SKM-1 treated with dmso at 0.1 percent for 144 hours (cell line): ENCODE measurements around the gene PGBD5.

Experiments used
- DNase-seq: peaks from one replicate; lab custom pipeline; 2025; ENCODE audit not compliant: unreplicated experiment; lab: John Stamatoyannopoulos, UW

Gene PGBD5

GRCh38 chr1:230326971-230327891 is 98.9 kb downstream of the PGBD5 start:
- DNase-seq: no peak

- DNase-seq: no peak
These were observed 102.4 kb downstream of the PGBD5 start for GRCh38 chr1:230323686-230324085.

GRCh38 chr1:230322967-230323547 is 103.1 kb downstream of the PGBD5 start:
- no peak for DNase-seq

- DNase-seq: no peak
These were observed 103.7 kb downstream of the PGBD5 start for GRCh38 chr1:230322421-230322756.

- DNase-seq: no peak
These were observed 104.3 kb downstream of the PGBD5 start for GRCh38 chr1:230321741-230322420.

GRCh38 chr1:230321341-230321740 is 104.8 kb downstream of the PGBD5 start:
- DNase-seq: no peak

GRCh38 chr1:230320804-230321203 is 105.3 kb downstream of the PGBD5 start:
- DNase-seq: no peak

- DNase-seq: no peak
These were observed 107.0 kb downstream of the PGBD5 start for GRCh38 chr1:230319014-230319747.

- no peak for DNase-seq
These were observed 108.0 kb downstream of the PGBD5 start for GRCh38 chr1:230317823-230318819.

GRCh38 chr1:230316864-230317745 is 109.0 kb downstream of the PGBD5 start:
- DNase-seq: no peak

GRCh38 chr1:230315099-230315498 is 111.0 kb downstream of the PGBD5 start:
- no peak for DNase-seq

GRCh38 chr1:230314142-230314470 is 112.0 kb downstream of the PGBD5 start:
- no peak for DNase-seq

GRCh38 chr1:230313453-230314141 is 112.5 kb downstream of the PGBD5 start:
- DNase-seq: no peak

GRCh38 chr1:230312676-230313075 is 113.5 kb downstream of the PGBD5 start:
- no peak for DNase-seq

- DNase-seq: peak; percentile 85
These were observed 115.6 kb downstream of the PGBD5 start for GRCh38 chr1:230310381-230311163.

- no peak for DNase-seq
These were observed 116.4 kb downstream of the PGBD5 start for GRCh38 chr1:230309646-230310177.

- DNase-seq: no peak
These were observed 117.3 kb downstream of the PGBD5 start for GRCh38 chr1:230308821-230309220.

- DNase-seq: no peak
These were observed 118.1 kb downstream of the PGBD5 start for GRCh38 chr1:230308039-230308438.
